GM19463 (cell line): Measurements from ENCODE around the gene CLIC3.

Experiments
- ATAC-seq: cut with Tn5 transposase; IDR thresholded peaks from one replicate; pipeline ENCODE4 v1.9.1; 2021; ENCODE audit warnings: mild to moderate bottlenecking, moderate library complexity; ENCODE audit not compliant: unreplicated experiment

Gene CLIC3

GRCh38 chr9:137031904-137032640, 35.7 kb upstream of the CLIC3 start, which contains the start of gene FUT7:
Gene FUT7, minus strand, starts transcription at chr9:137032088. Its CDS starts 97 bp downstream, at chr9:137031991.
- no peak for ATAC-seq

GRCh38 chr9:137030538-137031527, 34.5 kb upstream of the CLIC3 start:
- no peak for ATAC-seq

GRCh38 chr9:137030006-137030405, 33.6 kb upstream of the CLIC3 start:
- no peak for ATAC-seq

- no peak for ATAC-seq
Measured at GRCh38 chr9:137029058-137029936, 32.9 kb upstream of the CLIC3 start.

- ATAC-seq, result no peak
Measured at GRCh38 chr9:137028263-137029057, 32.1 kb upstream of the CLIC3 start.

GRCh38 chr9:137027369-137028262, 31.2 kb upstream of the CLIC3 start, which contains the start of gene ABCA2:
Gene ABCA2, minus strand, starts transcription at chr9:137028237. Its CDS starts 97 bp downstream, at chr9:137028140.
- no peak for ATAC-seq

GRCh38 chr9:137026828-137027227, 30.5 kb upstream of the CLIC3 start:
- ATAC-seq, result no peak

GRCh38 chr9:137026384-137026783, 30.0 kb upstream of the CLIC3 start:
- no peak for ATAC-seq

GRCh38 chr9:137025517-137025966, 29.2 kb upstream of the CLIC3 start:
- no peak for ATAC-seq

GRCh38 chr9:137023583-137023991, 27.2 kb upstream of the CLIC3 start:
- no peak for ATAC-seq

- ATAC-seq, result no peak
Measured at GRCh38 chr9:137023157-137023556, 26.8 kb upstream of the CLIC3 start.

- ATAC-seq, result no peak
Measured at GRCh38 chr9:137022662-137023008, 26.3 kb upstream of the CLIC3 start.

- no peak for ATAC-seq
Measured at GRCh38 chr9:137021979-137022661, 25.8 kb upstream of the CLIC3 start.

- ATAC-seq, result no peak
Measured at GRCh38 chr9:137021568-137021978, 25.2 kb upstream of the CLIC3 start.

- ATAC-seq, result no peak
Measured at GRCh38 chr9:137020771-137021567, 24.6 kb upstream of the CLIC3 start.

GRCh38 chr9:137019891-137020683, 23.7 kb upstream of the CLIC3 start:
- no peak for ATAC-seq
